ENCODE measurements around the gene SAMD4B.

DNA sequence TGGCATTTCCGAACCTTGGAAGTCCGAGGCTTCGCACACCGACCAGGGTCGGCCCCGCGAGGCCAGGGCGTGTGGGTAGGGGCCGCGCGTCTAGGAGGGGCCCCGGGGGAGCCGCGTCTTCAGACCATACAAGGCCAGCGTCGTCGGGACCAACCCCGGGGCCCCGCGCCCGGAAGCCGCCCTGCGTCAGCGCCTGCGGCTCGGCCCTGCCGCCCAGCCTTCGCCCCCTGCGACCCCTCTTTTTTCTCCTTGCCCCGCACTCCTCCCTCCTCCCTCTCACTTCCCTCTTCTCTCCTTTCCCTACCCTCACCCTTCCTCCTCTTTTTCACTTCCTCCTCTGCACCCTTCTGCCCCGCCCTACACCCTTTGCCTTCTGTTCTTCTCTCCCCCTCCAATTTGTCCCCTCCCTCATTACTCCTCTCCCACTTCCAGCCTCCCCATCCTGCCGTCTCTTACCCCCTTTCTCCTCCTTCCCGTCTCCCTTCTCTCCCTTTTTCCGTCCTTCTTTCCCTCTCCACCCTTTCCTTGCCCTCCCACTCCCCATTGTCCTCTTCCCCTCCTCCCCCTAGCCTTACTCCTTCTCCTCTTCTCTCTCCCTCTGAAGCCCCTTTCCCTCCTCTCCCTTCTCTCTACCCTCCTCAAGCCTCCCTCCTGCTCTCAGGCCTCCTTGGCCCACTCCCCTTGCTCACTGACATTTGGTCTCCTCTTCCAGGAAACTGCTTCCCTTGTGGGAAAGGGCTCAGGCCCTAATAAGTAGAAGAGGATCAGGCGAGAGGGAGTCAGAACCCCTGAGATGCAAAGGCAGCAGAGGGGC, 68.0 kb downstream of the SAMD4B start:
- TF ChIP-seq, protein P1, sequence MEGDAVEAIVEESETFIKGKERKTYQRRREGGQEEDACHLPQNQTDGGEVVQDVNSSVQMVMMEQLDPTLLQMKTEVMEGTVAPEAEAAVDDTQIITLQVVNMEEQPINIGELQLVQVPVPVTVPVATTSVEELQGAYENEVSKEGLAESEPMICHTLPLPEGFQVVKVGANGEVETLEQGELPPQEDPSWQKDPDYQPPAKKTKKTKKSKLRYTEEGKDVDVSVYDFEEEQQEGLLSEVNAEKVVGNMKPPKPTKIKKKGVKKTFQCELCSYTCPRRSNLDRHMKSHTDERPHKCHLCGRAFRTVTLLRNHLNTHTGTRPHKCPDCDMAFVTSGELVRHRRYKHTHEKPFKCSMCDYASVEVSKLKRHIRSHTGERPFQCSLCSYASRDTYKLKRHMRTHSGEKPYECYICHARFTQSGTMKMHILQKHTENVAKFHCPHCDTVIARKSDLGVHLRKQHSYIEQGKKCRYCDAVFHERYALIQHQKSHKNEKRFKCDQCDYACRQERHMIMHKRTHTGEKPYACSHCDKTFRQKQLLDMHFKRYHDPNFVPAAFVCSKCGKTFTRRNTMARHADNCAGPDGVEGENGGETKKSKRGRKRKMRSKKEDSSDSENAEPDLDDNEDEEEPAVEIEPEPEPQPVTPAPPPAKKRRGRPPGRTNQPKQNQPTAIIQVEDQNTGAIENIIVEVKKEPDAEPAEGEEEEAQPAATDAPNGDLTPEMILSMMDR (conservative IDR thresholded peaks at IDR 0.05; ENCODE audit: low read length): no peak
- no peak for TF ChIP-seq EZH2phosphoT487 (IDR thresholded peaks at IDR 0.05; ENCODE audit: borderline replicate concordance, low read depth, low read length)
